ENCODE results near the gene YES1. TPM values are rescaled to one million over a fixed set of nuclear protein-coding genes. Genes with fewer than 3 reads are reported as not detected.
A peak's percentile ranks its signal among the peaks of the same experiment; 100 is the strongest.

YES1 gene
- total and polyA plus RNA-seq, 8 donors: 10.7 to 35.2 (median 29.2) TPM

- Histone ChIP-seq H3K27me3 (no peaks in the 10 kb centered on the region), H3K4me3 (peak overlapping the region; percentile 43 to 74 (median 63)), H3K9me3 (no peaks in the 10 kb centered on the region), H3K27ac (peak overlapping the region; percentile 77 to 84 (median 79)), H3K4me1 (peaks cover 0 to 6% (median 5%) of the 10 kb centered on the region in 3 donors), H3K36me3 (no peaks in the 10 kb centered on the region)
- intact Hi-C loops (cut with DNase I): no loop called here
- TF ChIP-seq CTCF (IDR thresholded peaks at IDR 0.05): no peak
- DNase-seq (peak in 1 of 6 donors; percentile 20), FAIRE-seq (no peak), ATAC-seq (no peak)
- 18 to 23% methylated on average over 8 of the region's 8 CpGs for WGBS, 2 donors
Measured at GRCh38 chr18:711310-711656, 100.8 kb downstream of the YES1 start.

- intact Hi-C loops (cut with DNase I): no loop called here
- no peak for TF ChIP-seq CTCF (IDR thresholded peaks at IDR 0.05)
- 69 to 72% methylated on average over 3 of the region's 3 CpGs for WGBS, 2 donors
- Histone ChIP-seq H3K9me3 (no peaks in the 10 kb centered on the region), H3K27me3 (no peaks in the 10 kb centered on the region), H3K36me3 (peaks cover 0 to 3% (median 0%) of the 10 kb centered on the region in 3 donors), H3K27ac (no peak overlapping the region), H3K4me3 (peak overlapping the region in 2 of 4 donors; percentile 63 to 74), H3K4me1 (peaks cover 0 to 6% (median 5%) of the 10 kb centered on the region in 3 donors)
- ATAC-seq (no peak), DNase-seq (no peak), FAIRE-seq (no peak)
Measured at GRCh38 chr18:710418-711300, 101.4 kb downstream of the YES1 start.

GRCh38 chr18:709771-710170, 102.3 kb downstream of the YES1 start:
- intact Hi-C loops (cut with DNase I): no loop called here

GRCh38 chr18:708096-708495, 103.9 kb downstream of the YES1 start:
- intact Hi-C loops (cut with DNase I): no loop called here
- H3K36me3 ChIP-seq: peaks cover 0 to 13% (median 0%) of the 10 kb centered on the region in 3 donors
- no peak for TF ChIP-seq CTCF (IDR thresholded peaks at IDR 0.05)
- ATAC-seq (no peak), DNase-seq (no peak), FAIRE-seq (no peak)
- H3K9me3 ChIP-seq: no peaks in the 10 kb centered on the region
- H3K27ac ChIP-seq: no peak overlapping the region
- peaks cover 0 to 6% (median 5%) of the 10 kb centered on the region in 3 donors for H3K4me1 ChIP-seq
- no peak overlapping the region for H3K4me3 ChIP-seq
- WGBS, 2 donors: 95 to 97% methylated on average over 10 of the region's 10 CpGs
- no peaks in the 10 kb centered on the region for H3K27me3 ChIP-seq

More at GRCh38 chr18:709771-710170, 102.3 kb downstream of the YES1 start:
- no peak for FAIRE-seq
- TF ChIP-seq CTCF (IDR thresholded peaks at IDR 0.05): no peak
- no peak for DNase-seq
- Histone ChIP-seq H3K27me3 (no peaks in the 10 kb centered on the region), H3K9me3 (no peaks in the 10 kb centered on the region), H3K4me1 (peaks cover 0 to 6% (median 5%) of the 10 kb centered on the region in 3 donors), H3K4me3 (no peak overlapping the region), H3K36me3 (peaks cover 0 to 12% (median 0%) of the 10 kb centered on the region in 3 donors), H3K27ac (no peak overlapping the region)
- no peak for ATAC-seq
- WGBS, 2 donors: 76 to 77% methylated on average over 1 of the region's 1 CpG

GRCh38 chr18:706405-706804, 105.6 kb downstream of the YES1 start:
- FAIRE-seq: no peak
- H3K27me3 ChIP-seq: no peaks in the 10 kb centered on the region

More at GRCh38 chr18:706405-706804, 105.6 kb downstream of the YES1 start:
- TF ChIP-seq CTCF (IDR thresholded peaks at IDR 0.05): no peak
- intact Hi-C loops (cut with DNase I): no loop called here
- H3K4me1 ChIP-seq: peaks cover 0 to 6% (median 5%) of the 10 kb centered on the region in 3 donors
- DNase-seq (no peak), ATAC-seq (no peak)
- H3K27ac ChIP-seq: no peak overlapping the region
- WGBS, 2 donors: 92 to 93% methylated on average over 8 of the region's 8 CpGs
- peaks cover 0 to 13% (median 0%) of the 10 kb centered on the region in 3 donors for H3K36me3 ChIP-seq
- H3K9me3 ChIP-seq: no peaks in the 10 kb centered on the region
- H3K4me3 ChIP-seq: no peak overlapping the region
